SK-N-SH treated with all-trans-retinoic acid at 6 μM for 48 hours (cell line): ENCODE results near the gene SPOCK2.

ENCODE experiments used
- BACH2 ChIP-seq: fragments of 250-450 bp; sonication (Bioruptor Pico); IDR thresholded peaks from 2 replicates; pipeline ENCODE4 v1.9.0; 2021; ENCODE audit warnings: mild to moderate bottlenecking, borderline replicate concordance
- CREB5 ChIP-seq: fragments of 250-450 bp; sonication (Bioruptor Pico); IDR thresholded peaks from 2 replicates; pipeline ENCODE4 v1.5.1; 2020; ENCODE audit warnings: low read depth, mild to moderate bottlenecking, moderate library complexity
- ISL1 ChIP-seq: fragments of 250-450 bp; sonication (Bioruptor Pico); IDR thresholded peaks from 2 replicates; pipeline ENCODE4 v2.1.2; 2022; ENCODE audit warnings: mild to moderate bottlenecking, moderate library complexity
- PATZ1 ChIP-seq: fragments of 250-450 bp; sonication (Bioruptor Pico); IDR thresholded peaks from 2 replicates; pipeline ENCODE4 v1.8.0; 2020; ENCODE audit warnings: mild to moderate bottlenecking, moderate library complexity, borderline replicate concordance
- POU6F1 ChIP-seq: fragments of 250-450 bp; sonication (Bioruptor Pico); IDR thresholded peaks from 2 replicates; pipeline ENCODE4 v1.8.0; 2021; ENCODE audit warnings: low read depth, mild to moderate bottlenecking, moderate library complexity, borderline replicate concordance
- PPARA ChIP-seq: fragments of 250-450 bp; sonication (Bioruptor Pico); IDR thresholded peaks from 2 replicates; pipeline ENCODE4 v1.5.0; 2020; ENCODE audit warnings: mild to moderate bottlenecking, borderline replicate concordance
- RARB ChIP-seq: fragments of 250-450 bp; sonication (Bioruptor Pico); IDR thresholded peaks from 2 replicates; pipeline ENCODE4 v1.8.0; 2021; ENCODE audit warnings: mild to moderate bottlenecking, moderate library complexity
- SNAI2 ChIP-seq: fragments of 250-450 bp; sonication (Bioruptor Pico); IDR thresholded peaks from 2 replicates; pipeline ENCODE4 v1.5.0; 2020; ENCODE audit warnings: mild to moderate bottlenecking, moderate library complexity
- TOX ChIP-seq: fragments of 250-450 bp; sonication (Bioruptor Pico); IDR thresholded peaks from 2 replicates; pipeline ENCODE4 v1.8.0; 2021; ENCODE audit warnings: mild to moderate bottlenecking, moderate library complexity, borderline replicate concordance
- ZC3H10 ChIP-seq: fragments of 250-450 bp; sonication (Bioruptor Pico); IDR thresholded peaks from 2 replicates; pipeline ENCODE4 v1.5.1; 2021; ENCODE audit warnings: mild to moderate bottlenecking, moderate library complexity
- ZFP3 ChIP-seq: fragments of 250-450 bp; sonication (Bioruptor Pico); IDR thresholded peaks from 2 replicates; pipeline ENCODE4 v1.5.0; 2020; ENCODE audit warnings: mild to moderate bottlenecking, moderate library complexity
- ZFP30 ChIP-seq: fragments of 450-650 bp; formaldehyde crosslinking; IDR thresholded peaks from 2 replicates; pipeline ENCODE4 v1.5.0; 2022; ENCODE audit warnings: mild to moderate bottlenecking, moderate library complexity

GRCh38 chr10:72067463-72068125 is 20.8 kb downstream of the SPOCK2 start:
- TF ChIP-seq PATZ1 (CRISPR knock-in tag) = no peak
- no peak for TF ChIP-seq RARB
- TF ChIP-seq TOX (CRISPR knock-in tag) = no peak
- no peak for TF ChIP-seq CREB5
- no peak for TF ChIP-seq ZFP30 (CRISPR knock-in tag)
- no peak for TF ChIP-seq ISL1 (CRISPR knock-in tag)
- TF ChIP-seq ZC3H10 (CRISPR knock-in tag) = no peak
- no peak for TF ChIP-seq ZFP3 (CRISPR knock-in tag)
- TF ChIP-seq PPARA (CRISPR knock-in tag) = no peak
- TF ChIP-seq BACH2 (CRISPR knock-in tag) = no peak
- TF ChIP-seq SNAI2 (CRISPR knock-in tag) = no peak
- no peak for TF ChIP-seq POU6F1 (CRISPR knock-in tag)
